Fibroblast of mammary gland (primary cell): ENCODE measurements around the gene ADAMTS20.
A peak's percentile ranks its signal among the peaks of the same experiment; 100 is the strongest.

Source experiments
- DNase-seq: peaks from one replicate; pipeline ENCODE4 v3.0.0-alpha.2; 2010; ENCODE audit warnings: low read depth
- H3K4me3 ChIP-seq: 2 replicates; pipeline ENCODE4 v1.5.1; 2011; ENCODE audit warnings: low read depth, mild to moderate bottlenecking, low read length, moderate library complexity; ENCODE audit not compliant: control insufficient read depth
- TF ChIP-seq, protein P1 (sequence below): conservative IDR thresholded peaks from 2 replicates; pipeline ENCODE4 v1.5.1; 2011; ENCODE audit warnings: low read depth, low read length, inconsistent platforms; ENCODE audit not compliant: control insufficient read depth, insufficient read depth

ADAMTS20 gene

GRCh38 chr12:43493261-43493797 lies 58.7 kb downstream of the ADAMTS20 start:
- H3K4me3 ChIP-seq, result no peak overlapping the region
- TF ChIP-seq, protein P1, sequence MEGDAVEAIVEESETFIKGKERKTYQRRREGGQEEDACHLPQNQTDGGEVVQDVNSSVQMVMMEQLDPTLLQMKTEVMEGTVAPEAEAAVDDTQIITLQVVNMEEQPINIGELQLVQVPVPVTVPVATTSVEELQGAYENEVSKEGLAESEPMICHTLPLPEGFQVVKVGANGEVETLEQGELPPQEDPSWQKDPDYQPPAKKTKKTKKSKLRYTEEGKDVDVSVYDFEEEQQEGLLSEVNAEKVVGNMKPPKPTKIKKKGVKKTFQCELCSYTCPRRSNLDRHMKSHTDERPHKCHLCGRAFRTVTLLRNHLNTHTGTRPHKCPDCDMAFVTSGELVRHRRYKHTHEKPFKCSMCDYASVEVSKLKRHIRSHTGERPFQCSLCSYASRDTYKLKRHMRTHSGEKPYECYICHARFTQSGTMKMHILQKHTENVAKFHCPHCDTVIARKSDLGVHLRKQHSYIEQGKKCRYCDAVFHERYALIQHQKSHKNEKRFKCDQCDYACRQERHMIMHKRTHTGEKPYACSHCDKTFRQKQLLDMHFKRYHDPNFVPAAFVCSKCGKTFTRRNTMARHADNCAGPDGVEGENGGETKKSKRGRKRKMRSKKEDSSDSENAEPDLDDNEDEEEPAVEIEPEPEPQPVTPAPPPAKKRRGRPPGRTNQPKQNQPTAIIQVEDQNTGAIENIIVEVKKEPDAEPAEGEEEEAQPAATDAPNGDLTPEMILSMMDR, result no peak

DNA sequence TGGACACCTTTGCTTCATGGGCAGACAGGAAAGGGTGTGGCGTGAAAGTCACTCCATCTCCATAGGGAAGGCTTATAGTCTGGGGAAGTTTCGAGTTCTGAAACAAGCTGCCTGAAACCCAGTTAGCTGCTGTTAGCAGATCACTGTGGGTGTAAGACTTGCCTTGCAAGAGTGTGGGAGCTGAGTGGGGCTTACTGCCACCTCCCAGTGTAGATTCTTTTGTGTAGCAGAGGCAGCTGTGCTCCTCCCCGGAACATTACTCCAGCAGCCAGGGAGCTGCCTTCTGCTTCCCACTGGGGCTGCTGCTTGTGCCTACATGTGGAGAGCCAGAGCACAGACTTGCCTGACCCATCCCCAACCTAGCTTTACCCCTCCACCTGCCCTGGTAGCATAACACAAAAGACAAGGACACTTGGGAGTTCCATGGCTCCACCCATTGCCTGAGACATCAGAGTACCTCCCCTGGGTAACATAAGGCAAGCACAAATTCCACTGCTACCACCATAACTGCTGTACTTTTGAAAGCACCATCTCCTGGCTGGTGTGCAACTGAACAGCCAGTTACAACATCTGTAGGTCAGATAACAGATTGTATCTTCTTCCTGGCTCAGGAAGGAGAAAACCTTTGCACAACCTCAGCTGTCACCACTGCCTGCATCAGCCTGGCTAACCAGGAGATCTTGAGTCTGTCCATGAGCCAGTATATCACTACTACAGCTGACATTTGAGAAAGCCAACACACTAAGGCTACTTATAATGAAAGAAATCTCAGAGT lies 69.5 kb downstream of the ADAMTS20 start:
- TF ChIP-seq, protein P1, result no peak
- DNase-seq, result no peak
- no peak overlapping the region for H3K4me3 ChIP-seq

More at GRCh38 chr12:43493261-43493797, 58.7 kb downstream of the ADAMTS20 start:
- peak; percentile 6 for DNase-seq

GRCh38 chr12:43480591-43480990 lies 71.4 kb downstream of the ADAMTS20 start:
- TF ChIP-seq, protein P1, result no peak
- no peak for DNase-seq
- H3K4me3 ChIP-seq, result no peak overlapping the region

- H3K4me3 ChIP-seq, result no peak overlapping the region
- TF ChIP-seq, protein P1, result no peak
- no peak for DNase-seq
Observed at GRCh38 chr12:43462741-43463140, 89.3 kb downstream of the ADAMTS20 start.

DNA sequence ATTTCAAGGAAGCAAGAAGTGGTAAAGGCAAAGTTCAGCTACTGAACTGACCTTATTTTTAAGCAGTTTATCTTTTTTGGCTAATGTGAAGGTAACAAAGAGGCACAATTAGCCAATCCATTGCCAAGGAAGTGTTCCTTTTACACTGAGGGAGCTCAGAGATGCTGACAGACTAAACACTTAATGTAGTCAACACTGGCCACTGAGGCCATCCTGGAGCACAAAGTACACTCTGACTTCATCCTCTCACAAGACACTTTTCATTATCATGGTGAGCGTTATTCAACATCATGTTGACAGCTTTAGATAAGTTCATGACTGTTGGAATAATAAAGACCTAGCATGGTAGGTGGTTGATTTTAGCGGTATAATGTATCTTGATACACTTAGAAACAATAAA lies 89.9 kb downstream of the ADAMTS20 start:
- no peak for DNase-seq
- H3K4me3 ChIP-seq, result no peak overlapping the region
- TF ChIP-seq, protein P1, result no peak

DNA sequence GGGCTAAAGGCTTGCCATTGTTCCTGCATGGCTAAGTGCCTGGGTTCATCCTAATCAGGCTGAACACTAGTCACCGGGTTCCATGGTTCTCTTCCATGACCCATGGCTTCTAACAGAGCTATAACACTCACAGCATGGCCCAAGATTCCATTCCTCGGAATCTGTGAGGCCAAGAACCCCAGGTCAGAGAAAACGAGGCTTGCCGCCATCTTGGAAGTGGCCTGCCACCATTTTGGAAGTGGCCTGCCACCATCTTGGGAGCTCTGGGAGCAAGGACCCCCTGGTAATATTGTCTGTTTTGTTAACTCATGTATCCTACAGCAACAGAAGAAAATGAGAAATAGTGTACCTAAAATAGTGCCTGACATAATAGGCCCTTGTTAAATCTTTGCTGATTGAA lies 92.7 kb downstream of the ADAMTS20 start:
- no peak for DNase-seq
- TF ChIP-seq, protein P1, result no peak
- no peak overlapping the region for H3K4me3 ChIP-seq
